Tongue (tissue), 2 donors: ENCODE measurements around the gene ECE1. TPM values are rescaled to one million over a fixed set of nuclear protein-coding genes. Genes with fewer than 3 reads are reported as not detected.
A peak's percentile ranks its signal among the peaks of the same experiment; 100 is the strongest.
"Not testable (repeated sequence)": the region's sequence is repeated elsewhere in the genome, so short reads cannot be mapped to it uniquely, and the experiment has no call there.

ENCODE experiments used
- DNase-seq: peaks from one replicate; pipeline ENCODE4 v3.0.0-alpha.2; 2015
- total RNA-seq: library from RNA; depleted of rRNA; stranded (reverse); fragments of >200 nt; gene quantifications from one replicate; pipeline ENCODE4 v1.2.3, GENCODE V29; 2014

Gene ECE1
- total RNA-seq, 1 donor from 2014 or later, result 40.9 TPM

DNA sequence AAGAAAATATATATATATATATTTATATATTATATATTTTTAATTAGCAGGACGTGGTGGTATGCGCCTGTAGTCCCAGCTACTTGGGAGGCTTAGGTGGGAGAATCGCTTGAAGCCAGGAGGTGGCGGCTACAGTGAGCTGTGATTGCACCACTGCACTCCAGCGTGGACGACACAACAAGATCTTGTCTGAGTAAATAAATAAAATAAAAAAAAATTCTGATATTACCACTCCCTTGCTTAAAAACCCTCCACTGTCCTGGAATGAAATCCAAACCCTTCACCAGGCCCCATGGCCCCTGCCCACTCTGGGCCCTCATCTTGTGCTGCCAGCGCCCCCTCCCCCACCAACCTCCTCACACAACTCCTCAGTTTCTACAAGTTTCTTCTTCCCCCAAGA lies 1.7 kb upstream of the ECE1 start:
- no peak for DNase-seq

DNA sequence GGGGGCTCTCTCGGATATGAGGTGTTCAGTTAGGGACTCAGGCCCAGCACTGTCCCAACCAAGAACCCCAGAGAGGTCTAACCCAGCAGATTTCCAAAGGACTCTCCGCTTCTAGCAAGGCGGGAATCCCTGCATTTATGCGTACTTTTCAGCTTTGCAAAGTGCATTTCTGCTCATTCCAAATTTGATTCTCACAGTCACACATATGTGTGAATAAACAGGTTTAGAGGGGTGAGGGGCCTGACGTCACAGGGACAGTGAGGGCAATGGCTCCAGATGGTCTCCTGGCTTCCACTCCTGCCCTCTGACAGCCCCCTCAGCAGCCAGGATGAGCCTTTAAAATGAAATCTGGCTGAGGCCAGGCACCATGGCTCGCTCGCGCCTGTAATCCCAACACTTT lies 921 bp upstream of the ECE1 start:
- DNase-seq, result no peak

DNA sequence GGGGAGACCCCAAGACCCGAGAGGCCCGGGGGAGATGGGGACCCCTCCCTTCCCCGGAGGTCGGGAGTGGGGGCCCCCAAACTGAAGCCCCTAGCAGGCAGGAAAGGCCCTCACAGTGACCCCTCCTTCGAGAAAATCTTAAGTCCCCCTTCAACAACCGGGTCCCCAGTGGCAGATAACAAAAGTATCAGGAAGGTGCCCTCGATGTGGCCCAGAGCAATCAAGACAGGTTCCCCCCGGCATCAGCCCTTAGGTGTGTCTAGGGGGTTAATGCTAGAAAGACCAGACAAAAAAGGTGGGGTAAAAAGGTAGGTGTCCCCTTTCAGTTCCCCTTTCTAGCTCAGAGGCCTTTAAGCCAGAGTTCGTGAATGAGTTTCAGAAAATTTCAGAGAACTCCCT lies 282 bp upstream of the ECE1 start:
- DNase-seq, result no peak

DNA sequence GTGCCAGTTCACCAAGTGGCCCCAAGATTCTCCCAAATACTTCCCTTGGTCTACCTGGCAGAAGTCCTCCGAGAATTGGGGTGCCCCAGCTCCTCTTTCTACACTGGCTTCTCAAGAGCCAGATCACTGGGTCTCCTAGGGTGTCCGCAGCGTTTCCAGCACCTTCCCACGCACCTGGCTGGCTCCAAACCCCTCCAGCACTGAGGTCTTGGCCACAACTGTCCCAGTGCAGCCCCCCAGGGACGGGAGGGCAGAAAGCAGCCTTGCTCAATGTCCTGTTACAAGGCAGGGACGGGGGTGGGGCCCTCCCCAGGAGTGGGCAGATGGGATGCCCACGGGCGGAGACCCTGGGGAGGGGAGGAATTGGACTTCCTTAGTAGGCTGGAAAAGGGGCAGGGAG lies 1.1 kb downstream of the ECE1 start:
- DNase-seq, result no peak

DNA sequence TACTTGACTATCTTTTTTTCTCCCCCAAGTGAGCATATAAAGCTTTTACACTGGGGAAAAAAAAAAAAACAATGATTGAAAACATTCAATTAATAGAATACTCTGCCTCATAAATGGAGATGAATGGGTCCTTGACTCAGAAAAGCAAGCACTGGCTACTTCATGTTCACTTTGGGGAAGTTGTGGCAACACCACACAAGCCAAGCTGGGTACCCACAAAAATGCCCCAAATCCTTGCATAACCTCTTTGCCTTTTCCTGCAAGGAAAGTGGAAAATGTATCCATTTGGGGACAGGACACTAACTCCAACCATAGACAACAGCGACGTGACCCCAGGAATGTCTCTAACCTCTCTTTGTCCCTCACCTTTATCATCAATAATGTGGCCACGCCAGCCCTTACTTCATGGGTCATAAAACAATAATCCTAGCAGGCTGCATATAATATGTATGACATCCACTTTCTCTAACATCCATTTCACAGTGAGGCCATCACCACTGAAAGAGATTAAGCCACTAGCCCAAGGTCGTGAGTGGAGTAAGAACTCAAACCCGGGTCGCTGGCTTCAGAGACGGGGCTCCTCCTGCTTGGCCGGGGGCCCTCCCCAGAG lies 2.3 kb downstream of the ECE1 start:
- no peak for DNase-seq

DNA sequence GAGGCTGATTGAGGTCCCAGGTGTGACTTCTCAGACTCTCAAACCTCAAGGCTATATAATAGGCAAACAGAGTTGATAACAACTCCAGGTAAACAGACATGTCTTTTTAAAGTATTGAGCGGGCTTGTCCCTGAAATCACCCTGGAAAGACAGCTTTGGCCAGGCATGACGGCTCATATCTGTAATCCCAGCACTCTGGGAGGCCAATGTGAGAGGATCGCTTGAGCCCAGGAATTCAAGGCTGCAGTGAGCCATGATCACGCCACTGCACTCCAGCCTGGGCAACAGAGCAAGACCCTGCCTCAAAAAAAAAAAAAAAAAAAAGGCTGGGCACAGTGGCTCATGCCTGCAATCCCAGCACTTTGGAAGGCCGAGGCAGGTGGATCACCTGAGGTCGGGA lies 4.9 kb downstream of the ECE1 start:
- DNase-seq, result not testable (repeated sequence)

DNA sequence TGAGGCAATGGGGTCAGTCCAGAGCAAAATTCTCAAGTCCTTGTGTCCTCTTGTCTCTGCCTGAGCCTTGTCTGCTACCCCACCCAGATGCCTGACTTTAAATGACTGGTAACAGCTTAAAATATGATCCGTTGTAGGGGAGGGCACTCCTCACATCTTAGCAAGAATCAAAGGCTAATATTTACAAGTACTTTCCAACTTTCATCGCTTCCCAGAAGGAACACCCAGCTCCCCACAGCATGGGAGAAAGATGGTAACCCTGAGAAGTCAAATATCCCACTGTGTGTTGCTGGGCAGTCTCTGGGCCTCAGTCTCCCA lies 5.2 kb downstream of the ECE1 start:
- no peak for DNase-seq

DNA sequence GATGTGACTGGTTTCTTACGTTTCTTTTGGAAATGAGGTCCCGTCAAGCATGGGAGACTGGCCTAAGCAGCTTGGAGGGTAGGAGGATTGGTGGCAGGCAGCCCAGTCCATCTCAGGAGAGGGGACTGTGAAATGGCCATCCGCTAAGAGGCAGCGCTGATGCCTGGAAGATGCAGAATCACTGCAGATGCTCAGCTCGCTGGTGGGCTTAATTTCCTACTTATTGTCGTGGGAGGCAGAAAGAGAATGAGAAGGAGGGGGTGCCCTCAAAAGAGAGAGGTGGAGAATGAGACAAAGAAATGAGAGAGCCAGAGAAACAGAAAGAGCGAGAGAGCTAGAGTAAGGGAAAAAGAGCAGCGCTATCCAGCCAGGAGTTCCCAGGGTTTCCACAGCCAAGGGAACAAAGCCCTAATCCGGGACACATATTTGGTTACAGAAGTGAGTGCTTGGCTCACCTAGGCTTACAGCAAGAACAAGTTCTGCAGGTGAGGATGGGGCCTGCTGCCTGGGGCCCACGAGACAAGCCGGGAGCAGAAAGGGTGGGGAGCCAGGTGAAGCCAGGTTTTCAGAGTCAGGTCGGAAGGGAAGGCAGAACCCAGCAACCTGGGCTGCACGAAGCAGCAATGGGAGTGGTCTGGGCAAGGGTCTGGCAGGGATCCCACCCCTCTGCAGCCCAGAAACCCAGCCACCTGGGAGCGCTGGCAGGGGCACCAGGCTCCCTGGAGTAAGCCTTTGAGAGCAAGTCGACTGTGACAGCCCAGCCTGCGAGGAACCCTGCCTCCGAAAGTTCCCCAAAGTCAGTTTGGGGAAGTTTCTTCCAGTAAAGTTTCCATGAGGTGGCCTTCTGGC lies 5.8 kb downstream of the ECE1 start:
- peak; percentile 63 for DNase-seq

DNA sequence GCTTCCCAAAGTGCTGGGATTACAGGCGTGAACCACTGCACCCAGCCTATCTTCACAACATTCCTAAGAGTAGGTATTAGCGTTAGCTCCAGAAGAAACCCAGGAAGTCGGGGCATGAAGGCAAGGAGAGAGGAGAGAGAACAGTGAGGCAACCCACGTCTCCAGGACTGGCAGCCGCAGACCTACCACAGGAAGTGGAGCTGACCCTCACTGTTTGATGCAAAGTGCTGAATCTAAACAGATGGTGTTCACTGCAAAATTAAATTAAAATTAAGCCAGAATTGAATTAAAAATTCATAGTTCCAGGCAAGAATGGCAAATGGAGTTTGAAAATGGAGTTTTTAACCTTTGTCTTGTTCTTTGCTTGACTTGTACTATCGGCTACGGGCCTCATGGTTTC lies 6.7 kb downstream of the ECE1 start:
- DNase-seq, result no peak

DNA sequence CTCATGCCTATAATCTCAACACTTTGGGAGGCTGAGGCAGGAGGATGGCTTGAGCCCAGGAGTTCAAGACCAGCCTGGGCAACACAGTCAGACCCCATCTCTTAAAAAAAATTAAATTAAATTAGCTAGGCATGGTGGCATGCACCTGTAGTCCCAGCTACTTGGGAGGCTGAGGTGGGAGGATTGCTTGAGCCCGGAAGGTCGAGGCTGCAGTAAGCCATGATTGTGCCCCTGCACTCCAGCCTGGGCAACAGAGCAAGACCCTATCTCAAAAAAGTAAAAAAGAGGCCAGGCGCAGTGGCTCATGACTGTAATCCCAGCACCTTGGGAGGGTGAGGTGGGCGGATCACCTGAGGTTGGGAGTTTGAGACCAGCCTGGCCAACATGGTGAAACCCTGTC lies 8.2 kb downstream of the ECE1 start:
- DNase-seq, result not testable (repeated sequence)

DNA sequence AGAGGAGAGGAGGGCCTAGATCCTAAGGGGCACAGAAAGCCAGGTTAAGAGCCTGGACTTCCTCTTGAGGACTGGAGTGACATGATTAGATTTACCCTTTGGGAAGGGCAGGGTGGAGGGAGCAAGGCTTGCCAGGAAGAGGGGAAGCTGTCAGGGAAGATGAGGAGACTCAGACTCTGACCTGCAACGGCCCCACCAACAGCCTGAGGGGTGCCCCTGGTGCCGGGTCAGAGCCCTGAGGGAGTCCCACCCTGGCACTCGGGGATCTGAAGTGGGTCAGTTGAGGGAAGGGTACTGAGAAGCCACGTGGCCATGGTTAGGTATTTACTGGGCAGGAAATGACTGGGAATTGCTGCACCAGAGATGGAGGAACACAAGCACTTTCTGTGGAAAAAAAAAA lies 9.8 kb downstream of the ECE1 start:
- no peak for DNase-seq

DNA sequence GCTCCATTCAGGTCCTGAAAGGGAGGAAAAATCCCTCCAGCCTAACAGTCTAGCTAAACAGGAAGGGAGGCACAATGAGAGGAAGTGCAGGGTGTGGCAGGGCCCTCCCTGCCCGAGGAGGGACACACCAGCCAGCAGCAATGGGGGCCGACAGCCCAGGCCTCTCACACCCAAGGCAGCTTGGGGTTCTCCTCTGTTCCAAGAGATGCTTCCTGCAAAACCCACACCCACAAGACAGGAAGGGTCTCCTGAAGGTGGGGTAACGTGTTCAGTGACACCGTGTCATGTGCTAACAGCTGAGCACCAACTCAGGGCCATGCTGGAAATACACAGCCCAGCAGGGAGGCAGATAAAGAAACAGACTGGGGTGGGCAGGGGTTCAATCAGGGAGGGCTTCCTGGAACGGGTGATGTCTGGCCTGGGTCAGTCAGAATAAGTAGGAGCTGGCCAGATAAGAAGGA lies 10.2 kb downstream of the ECE1 start:
- no peak for DNase-seq

DNA sequence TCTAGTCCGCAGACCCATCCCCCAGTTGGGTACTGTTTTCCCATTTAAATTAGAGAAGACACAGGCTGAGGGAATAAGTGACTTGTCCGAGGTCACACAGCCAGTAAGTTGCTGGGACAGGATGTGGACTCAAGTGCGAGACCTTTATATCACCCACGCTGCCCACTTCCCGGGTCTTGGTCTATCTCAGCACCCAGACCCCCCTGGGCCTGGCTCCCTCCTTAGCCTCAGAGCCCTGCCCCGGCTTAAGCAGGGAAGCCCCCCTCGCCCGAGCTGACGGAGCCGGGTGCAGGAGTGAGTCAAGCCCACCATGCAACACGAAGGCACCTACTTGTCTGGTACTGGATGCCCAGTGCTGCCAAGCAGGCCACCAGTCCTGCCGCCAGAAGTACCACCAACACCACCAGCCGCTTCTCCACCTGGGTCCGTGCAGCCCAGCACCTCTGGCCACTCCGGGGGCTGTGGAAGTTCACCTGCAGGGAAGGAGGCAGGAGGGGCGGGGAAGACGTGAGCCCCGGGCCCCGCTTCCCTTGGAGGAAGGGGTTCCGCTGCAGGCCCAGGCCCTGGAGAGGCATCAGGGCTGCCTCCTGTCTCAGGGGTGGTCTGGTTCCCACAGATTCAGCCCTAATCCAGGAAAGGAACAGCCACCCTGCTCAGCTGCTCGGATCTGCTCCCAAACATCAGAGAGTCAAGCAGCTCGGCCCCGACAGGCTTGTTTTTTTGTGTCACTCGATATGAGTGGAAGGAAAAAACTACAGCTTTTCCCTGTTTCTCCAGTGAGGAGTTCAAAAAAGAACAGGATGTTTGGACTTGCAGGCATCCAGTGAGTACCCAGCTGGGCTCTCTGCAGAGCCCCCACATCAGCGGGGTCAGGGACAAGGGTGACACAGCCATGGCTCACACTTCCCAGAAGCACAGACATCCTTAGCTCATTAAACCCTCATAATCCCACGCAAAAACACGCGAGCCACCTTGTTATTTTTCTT lies 11.1 kb downstream of the ECE1 start:
- peak; percentile 73 for DNase-seq

DNA sequence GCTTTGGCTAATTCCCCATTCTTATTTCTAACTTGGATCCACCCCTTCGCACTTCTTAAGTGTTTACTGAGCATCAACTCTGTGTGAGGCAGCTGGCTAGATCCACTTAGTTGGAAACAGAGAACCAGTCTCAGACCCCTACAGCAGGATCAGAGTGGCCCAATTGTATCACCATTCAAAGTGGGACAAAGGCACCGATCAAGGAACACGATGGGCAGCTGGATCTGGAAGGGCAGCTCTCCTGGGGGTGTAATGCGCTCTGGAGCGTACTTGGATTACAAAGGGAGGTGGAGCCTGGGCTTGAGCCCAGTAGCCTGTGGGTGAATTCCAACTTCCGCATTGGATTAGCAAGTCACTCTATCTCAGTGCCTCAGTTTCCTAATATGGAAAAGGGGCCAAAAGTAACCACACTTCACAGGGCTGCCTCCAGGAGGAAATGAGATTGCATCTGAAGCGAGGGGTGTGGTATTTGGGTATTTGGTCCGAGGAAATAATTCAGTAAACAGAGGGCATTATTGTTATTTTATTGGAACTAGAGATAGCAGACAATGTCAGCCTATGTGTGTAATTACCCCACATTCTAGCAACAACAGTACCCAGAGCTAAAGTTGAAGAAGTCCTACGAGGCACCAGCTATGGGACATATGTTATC lies 11.9 kb downstream of the ECE1 start:
- DNase-seq, result no peak

DNA sequence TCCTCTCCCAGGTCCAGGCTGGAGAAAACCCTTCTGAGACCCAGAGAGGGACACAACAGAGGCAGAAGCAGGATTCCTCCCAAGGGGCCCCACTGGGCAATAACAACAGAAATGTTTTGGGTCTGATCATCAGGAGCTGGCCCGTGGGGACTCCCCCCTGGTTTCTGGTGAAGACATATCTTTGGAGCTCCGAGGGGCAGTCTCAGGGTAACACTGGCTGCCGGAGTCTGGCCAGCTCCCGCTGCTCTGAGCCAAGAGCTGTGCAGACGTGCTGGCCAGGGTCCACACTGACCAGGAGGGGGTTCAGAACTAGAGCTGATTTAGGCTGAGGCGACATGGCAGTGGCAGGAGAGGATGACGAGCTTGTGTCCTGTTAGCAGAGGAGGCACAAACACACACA lies 13.1 kb downstream of the ECE1 start:
- DNase-seq, result no peak

DNA sequence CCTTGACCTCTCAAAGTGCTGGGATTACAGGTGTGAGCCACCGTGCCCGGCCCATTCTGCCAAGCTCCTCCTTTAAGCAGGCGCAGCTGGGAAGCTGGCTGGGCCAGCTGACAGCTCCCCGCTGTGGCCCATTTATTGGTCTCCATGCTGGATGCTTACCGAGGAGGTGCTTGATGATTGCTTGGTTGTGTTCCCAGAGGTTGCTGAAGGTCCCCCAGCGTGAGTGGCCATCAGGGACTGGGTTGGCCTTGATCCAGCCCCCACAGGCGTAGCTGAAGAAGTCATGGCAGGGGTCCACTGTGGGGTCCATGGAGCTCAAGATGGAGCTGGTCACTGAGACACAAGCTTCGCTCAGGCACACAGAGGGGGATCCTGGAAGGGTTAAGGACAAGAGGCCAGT lies 17.7 kb downstream of the ECE1 start:
- DNase-seq, result no peak

DNA sequence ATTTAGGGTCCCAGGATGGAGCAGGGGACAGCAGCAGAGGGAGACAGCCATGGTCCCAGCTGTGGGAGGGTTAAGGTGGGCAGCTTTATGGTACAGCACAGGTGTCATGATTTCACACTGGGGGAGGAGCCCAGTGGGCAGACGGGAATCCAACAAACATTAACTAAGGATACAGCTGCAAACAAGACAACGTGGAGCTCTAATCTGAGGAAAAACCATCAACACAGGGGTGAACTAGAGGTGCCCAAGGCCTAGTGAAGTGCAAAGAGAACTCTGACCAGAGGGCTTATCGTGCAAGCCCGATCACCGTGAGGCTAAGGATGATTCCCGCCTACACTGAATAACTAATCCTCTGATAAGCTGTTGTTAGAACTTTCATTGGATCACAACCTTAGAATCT lies 18.7 kb downstream of the ECE1 start:
- DNase-seq, result no peak

DNA sequence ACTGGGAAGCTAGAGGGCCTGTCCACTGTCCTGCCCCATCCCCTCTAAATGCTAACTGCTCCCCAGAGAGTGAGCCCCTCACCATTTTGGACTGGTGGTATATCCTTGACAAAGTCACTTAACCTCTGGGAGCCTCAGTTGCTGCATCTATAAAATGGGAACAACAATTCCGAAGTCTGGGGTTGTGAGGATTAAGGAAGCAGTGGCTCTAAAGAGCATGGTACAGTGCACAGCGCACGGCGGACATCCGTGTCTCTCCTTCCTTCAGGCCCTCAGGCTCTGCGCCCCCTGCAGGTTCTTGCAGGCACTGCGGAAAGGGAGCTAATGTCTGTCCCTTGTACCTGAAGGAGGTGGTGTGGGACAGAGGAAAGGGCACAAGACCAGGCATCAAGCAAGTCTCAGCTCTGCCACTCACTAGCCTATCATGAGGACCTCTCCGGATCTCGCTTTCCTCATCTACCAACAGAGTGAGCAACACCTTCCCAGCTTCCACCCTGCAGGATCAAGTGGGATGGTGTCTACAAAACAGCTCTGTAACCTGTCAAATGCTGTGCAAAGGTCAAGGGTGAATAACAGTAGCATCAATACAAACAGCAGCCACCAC lies 20.1 kb downstream of the ECE1 start:
- peak; percentile 72 for DNase-seq

DNA sequence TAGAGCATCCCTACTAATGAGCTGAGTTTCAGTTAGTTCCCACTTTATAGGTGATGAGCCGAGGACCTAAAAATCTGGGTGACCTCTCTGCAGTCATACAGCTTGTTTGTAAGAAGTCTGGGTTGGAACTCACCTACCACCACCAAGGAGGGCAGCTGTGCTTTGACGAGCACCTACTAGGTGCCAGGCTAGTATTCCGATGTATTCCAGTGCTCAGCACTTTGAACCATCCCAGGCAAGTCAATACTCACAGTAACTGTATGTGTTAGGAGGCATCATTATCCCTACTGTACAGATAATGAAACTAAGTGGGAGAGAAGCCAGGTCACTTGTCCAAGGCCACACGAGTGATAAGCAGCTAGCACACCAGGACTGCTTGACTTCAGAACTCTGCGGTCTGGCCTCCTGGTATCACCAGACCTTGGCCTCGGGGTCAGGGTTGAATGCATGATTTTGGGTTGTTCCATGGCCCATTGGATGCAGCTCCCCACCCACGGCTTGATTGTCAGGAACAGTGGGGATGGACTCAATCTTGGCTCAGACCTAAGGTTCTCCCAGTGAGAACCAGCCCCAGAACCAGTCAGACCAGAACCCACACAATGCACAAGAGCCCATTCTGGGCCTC lies 20.7 kb downstream of the ECE1 start:
- DNase-seq, result no peak

DNA sequence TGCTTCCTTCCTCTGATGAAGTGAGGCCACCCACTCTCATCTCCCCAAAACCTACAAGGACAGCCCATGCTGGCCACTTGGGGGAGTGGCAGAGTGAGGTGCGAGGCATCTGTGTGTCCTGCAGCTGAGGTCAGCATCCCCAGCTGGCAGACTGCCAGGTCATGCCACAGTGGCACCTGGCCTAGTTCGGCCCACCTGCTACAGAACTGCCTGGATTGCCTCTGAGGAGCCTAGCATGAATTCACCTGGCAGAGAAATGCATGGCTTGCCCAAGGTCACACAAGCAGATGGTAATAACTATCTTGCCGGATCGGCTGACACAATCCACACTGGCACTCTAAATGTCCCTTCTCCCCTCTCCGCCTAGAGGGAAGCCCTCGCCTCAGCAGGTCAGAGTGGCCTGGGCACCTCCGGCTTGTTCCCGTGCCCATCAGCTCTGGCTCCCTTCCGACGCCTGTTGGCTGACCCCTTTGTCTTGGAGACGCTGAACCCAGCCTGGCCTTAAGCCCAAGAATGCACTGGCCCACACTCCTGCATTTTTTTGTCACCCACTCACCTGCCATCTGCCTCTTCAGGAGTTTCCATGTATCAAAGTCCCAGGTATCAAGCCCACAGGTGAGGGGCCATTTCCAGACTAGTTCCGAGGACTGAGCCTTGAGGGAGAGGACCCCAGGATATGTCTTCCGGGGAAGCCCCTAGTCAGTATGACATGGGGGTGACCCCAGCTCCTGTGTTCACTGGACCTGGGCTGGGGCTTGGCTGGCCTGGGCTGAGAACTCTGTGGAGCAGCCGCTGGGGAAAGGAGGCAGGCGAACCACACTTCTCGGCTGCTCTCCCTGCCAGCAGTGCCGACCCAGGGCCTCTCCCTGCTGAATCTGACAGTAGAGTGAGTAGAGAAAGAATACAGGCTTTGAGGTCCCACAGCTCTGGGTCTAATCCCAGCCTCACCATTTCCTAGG lies 21.7 kb downstream of the ECE1 start:
- DNase-seq, result no peak
